ENCODE results near the gene ZFAND3. TPM values are rescaled to one million over a fixed set of nuclear protein-coding genes. Genes with fewer than 3 reads are reported as not detected.

The ZFAND3 gene
- total RNA-seq, 4 donors from 2014 or later: 37.3 to 70.1 (median 55.2) TPM

DNA sequence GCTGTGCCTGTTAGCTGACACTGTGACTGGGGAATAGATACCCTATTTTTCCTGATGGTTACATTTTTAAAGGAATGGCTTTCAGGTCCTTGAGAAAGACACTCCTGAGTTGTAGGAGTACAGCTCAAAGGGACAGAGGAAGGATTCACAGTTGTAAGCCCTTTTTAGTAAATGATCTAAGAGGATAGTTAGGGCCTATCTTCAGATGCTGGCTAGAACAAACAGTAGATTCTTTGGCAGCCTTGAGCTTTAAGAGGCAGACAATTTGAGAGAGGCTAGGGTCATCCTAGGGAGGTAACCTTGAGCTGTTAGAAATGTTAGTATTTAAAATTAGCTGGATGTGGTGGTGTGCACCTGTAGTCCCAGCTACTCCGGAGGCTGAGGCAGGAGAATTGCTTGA is 111.5 kb downstream of the ZFAND3 start:
- DNase-seq (ENCODE audit: extremely low spot score): no peak
- Histone ChIP-seq H3K27me3 (no peaks in the 10 kb centered on the region), H3K27ac (replicated peaks in 1 of 4) (no peak overlapping the region), H3K36me3 (no peaks in the 10 kb centered on the region), H3K4me1 (peaks cover 26 to 65% (median 53%) of the 10 kb centered on the region in 4 donors), H3K9me3 (no peaks in the 10 kb centered on the region), H3K4me3 (no peak overlapping the region)
- intact Hi-C loops (cut with DNase I): no loop called here
- TF ChIP-seq POLR2AphosphoS5 (IDR thresholded peaks at IDR 0.05) (no peak), POLR2A (IDR thresholded peaks at IDR 0.05; ENCODE audit: low read depth) (no peak), EP300 (IDR thresholded peaks at IDR 0.05) (no peak)
- TF ChIP-seq, protein P1, sequence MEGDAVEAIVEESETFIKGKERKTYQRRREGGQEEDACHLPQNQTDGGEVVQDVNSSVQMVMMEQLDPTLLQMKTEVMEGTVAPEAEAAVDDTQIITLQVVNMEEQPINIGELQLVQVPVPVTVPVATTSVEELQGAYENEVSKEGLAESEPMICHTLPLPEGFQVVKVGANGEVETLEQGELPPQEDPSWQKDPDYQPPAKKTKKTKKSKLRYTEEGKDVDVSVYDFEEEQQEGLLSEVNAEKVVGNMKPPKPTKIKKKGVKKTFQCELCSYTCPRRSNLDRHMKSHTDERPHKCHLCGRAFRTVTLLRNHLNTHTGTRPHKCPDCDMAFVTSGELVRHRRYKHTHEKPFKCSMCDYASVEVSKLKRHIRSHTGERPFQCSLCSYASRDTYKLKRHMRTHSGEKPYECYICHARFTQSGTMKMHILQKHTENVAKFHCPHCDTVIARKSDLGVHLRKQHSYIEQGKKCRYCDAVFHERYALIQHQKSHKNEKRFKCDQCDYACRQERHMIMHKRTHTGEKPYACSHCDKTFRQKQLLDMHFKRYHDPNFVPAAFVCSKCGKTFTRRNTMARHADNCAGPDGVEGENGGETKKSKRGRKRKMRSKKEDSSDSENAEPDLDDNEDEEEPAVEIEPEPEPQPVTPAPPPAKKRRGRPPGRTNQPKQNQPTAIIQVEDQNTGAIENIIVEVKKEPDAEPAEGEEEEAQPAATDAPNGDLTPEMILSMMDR (IDR thresholded peaks at IDR 0.05): no peak
- WGBS: 94% methylated on average over 1 of the region's 1 CpG

DNA sequence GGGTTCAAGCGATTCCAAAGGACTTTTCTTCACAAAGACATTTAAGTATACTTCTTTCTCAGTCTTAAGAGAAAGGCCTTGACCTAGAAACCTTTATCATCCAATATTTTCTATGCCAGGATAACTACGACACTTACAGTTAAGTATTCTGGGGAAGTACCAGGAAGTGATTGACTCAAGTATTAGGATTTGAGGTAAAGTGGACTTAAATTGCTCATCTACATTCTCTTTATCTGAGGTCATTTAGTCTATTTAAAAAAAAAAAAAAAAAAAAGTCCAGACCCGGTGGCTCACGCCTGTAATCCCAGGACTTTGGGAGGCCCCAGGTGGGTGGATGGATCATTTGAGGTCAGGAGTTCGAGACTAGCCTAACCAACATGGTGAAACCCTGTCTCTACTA is 114.7 kb downstream of the ZFAND3 start:
- TF ChIP-seq, protein P1 (IDR thresholded peaks at IDR 0.05): no peak
- TF ChIP-seq EP300 (IDR thresholded peaks at IDR 0.05) (no peak), POLR2AphosphoS5 (IDR thresholded peaks at IDR 0.05) (no peak), POLR2A (IDR thresholded peaks at IDR 0.05; ENCODE audit: low read depth) (no peak)
- H3K9me3 ChIP-seq: no peaks in the 10 kb centered on the region
- intact Hi-C loops (cut with DNase I): no loop called here
- H3K27me3 ChIP-seq: no peaks in the 10 kb centered on the region
- 98% methylated on average over 5 of the region's 5 CpGs for WGBS
- peaks cover 28 to 56% (median 38%) of the 10 kb centered on the region in 4 donors for H3K4me1 ChIP-seq
- no peaks in the 10 kb centered on the region for H3K36me3 ChIP-seq
- DNase-seq (ENCODE audit: extremely low spot score): no peak
- H3K4me3 ChIP-seq: no peak overlapping the region
- no peak overlapping the region for H3K27ac ChIP-seq (replicated peaks in 1 of 4)

DNA sequence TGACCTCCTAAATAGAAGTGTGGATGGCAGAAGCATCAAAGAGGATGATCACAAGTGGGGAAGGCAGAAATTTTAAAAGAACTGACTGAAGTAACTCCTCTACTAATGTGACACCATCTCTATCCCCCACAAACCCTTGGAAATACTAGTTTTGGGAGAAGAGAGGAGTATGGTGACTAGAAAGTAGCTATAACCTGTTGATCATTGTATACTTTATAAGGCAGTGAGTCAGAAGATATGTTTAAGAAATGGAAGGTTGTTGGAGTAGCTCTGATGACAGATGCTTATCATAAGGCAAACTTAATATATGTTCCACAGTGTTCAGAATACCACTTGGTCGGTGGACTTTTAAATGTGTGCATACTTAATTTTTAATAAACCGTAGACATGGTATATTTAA is 116.6 kb downstream of the ZFAND3 start:
- no peak overlapping the region for H3K27ac ChIP-seq (replicated peaks in 1 of 4)
- H3K27me3 ChIP-seq: no peaks in the 10 kb centered on the region
- intact Hi-C loops (cut with DNase I): no loop called here
- no peak for DNase-seq (ENCODE audit: extremely low spot score)
- 90% methylated on average over 2 of the region's 2 CpGs for WGBS
- H3K4me3 ChIP-seq: no peak overlapping the region
- TF ChIP-seq EP300 (IDR thresholded peaks at IDR 0.05): no peak
- TF ChIP-seq POLR2AphosphoS5 (IDR thresholded peaks at IDR 0.05): no peak
- TF ChIP-seq, protein P1 (IDR thresholded peaks at IDR 0.05): no peak
- no peak for TF ChIP-seq POLR2A (IDR thresholded peaks at IDR 0.05; ENCODE audit: low read depth)
- H3K36me3 ChIP-seq: no peaks in the 10 kb centered on the region
- no peaks in the 10 kb centered on the region for H3K9me3 ChIP-seq
- peaks cover 35 to 58% (median 43%) of the 10 kb centered on the region in 4 donors for H3K4me1 ChIP-seq

DNA sequence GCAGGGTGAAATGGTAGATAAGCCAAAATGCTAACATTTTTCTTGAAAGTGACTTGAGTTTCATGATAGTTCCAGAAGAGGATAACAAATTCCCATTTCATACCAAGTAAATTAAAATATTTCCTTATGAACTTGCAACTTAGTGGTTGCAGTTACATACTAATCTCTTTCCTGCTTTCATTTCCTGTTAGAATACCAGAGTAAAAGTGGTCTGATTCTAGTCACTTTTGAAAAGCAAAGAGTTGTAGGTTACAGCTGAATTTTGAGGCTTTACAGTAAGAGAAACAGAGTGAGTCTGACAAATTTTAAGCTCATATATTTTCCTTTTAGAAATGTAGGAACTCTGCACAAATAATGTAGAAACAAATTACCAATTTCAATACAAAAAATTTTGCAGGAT is 117.4 kb downstream of the ZFAND3 start:
- intact Hi-C loops (cut with DNase I): no loop called here
- H3K27me3 ChIP-seq: no peaks in the 10 kb centered on the region
- no peak overlapping the region for H3K4me3 ChIP-seq
- DNase-seq (ENCODE audit: extremely low spot score): no peak
- peaks cover 35 to 58% (median 44%) of the 10 kb centered on the region in 4 donors for H3K4me1 ChIP-seq
- no peak overlapping the region for H3K27ac ChIP-seq (replicated peaks in 1 of 4)
- TF ChIP-seq POLR2AphosphoS5 (IDR thresholded peaks at IDR 0.05) (no peak), EP300 (IDR thresholded peaks at IDR 0.05) (no peak), POLR2A (IDR thresholded peaks at IDR 0.05; ENCODE audit: low read depth) (no peak)
- TF ChIP-seq, protein P1 (IDR thresholded peaks at IDR 0.05): no peak
- no peaks in the 10 kb centered on the region for H3K9me3 ChIP-seq
- no peaks in the 10 kb centered on the region for H3K36me3 ChIP-seq

DNA sequence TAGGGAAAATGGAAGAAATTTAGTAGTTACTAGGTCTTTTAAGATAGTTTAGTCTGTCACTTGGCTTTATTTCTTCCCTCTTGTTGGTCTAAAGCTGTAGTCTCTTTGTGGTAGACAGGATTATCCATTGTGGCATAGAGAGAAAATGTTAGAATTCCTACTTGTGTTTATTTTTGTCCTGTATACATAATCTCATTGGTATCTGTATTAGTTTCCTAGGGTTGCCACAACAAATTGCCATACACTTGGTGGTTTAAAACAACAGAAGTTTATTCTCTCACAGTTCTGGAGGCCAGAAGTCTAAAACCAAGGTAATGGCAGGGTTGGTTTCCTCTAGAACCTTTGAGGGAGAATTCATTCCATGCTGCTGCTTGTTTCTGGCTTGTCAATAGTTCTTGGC is 119.4 kb downstream of the ZFAND3 start:
- no peak for DNase-seq (ENCODE audit: extremely low spot score)
- Histone ChIP-seq H3K4me1 (peaks cover 35 to 62% (median 48%) of the 10 kb centered on the region in 4 donors), H3K9me3 (no peaks in the 10 kb centered on the region), H3K36me3 (no peaks in the 10 kb centered on the region), H3K4me3 (no peak overlapping the region), H3K27ac (replicated peaks in 1 of 4) (no peak overlapping the region), H3K27me3 (no peaks in the 10 kb centered on the region)
- intact Hi-C loops (cut with DNase I): no loop called here
- TF ChIP-seq POLR2A (IDR thresholded peaks at IDR 0.05; ENCODE audit: low read depth) (no peak), EP300 (IDR thresholded peaks at IDR 0.05) (no peak), POLR2AphosphoS5 (IDR thresholded peaks at IDR 0.05) (no peak)
- TF ChIP-seq, protein P1 (IDR thresholded peaks at IDR 0.05): no peak
